Subcutaneous adipose tissue (tissue), 4 donors: Measurements from ENCODE around the gene PLXNA2. TPM values are rescaled to one million over a fixed set of nuclear protein-coding genes. Genes with fewer than 3 reads are reported as not detected.

Source experiments
- total RNA-seq, 4 donors: library from RNA; depleted of rRNA; stranded (reverse); fragments of >200 nt; gene quantifications; one replicate each; pipeline ENCODE4 v1.1.0, GENCODE V29; 2016
- TF ChIP-seq, protein P1 (sequence below): fragments of 450-650 bp; IDR thresholded peaks from one replicate; pipeline ENCODE4 v1.5.1; 2016; ENCODE audit warnings: low read depth, mild to moderate bottlenecking, control low read depth, antibody characterized with exemption, moderate library complexity

Gene PLXNA2
- total RNA-seq, 4 donors from 2014 or later: 6.8 to 37.5 (median 14.3) TPM

DNA sequence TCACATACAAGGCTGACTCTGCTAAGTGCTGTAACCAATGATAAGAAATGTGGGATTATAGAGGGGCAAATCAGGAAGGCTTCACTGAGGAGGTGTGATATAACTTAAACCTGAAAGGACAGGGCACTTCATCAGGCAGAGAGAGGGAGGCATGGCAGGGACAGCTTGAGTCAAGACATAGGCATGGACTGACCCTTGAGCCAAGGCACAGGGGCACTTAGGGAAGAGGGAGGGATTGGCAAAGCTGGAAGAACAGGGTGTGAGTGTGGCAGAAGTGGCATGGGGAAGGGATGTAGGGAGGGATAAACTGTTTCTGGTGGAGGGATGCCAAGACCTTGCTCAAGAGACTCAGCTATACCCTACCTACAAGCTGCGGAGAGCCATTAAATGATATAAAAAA lies 81.3 kb downstream of the PLXNA2 start:
- TF ChIP-seq, protein P1, sequence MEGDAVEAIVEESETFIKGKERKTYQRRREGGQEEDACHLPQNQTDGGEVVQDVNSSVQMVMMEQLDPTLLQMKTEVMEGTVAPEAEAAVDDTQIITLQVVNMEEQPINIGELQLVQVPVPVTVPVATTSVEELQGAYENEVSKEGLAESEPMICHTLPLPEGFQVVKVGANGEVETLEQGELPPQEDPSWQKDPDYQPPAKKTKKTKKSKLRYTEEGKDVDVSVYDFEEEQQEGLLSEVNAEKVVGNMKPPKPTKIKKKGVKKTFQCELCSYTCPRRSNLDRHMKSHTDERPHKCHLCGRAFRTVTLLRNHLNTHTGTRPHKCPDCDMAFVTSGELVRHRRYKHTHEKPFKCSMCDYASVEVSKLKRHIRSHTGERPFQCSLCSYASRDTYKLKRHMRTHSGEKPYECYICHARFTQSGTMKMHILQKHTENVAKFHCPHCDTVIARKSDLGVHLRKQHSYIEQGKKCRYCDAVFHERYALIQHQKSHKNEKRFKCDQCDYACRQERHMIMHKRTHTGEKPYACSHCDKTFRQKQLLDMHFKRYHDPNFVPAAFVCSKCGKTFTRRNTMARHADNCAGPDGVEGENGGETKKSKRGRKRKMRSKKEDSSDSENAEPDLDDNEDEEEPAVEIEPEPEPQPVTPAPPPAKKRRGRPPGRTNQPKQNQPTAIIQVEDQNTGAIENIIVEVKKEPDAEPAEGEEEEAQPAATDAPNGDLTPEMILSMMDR: no peak

- TF ChIP-seq, protein P1: no peak
Measured at GRCh38 chr1:208161656-208162375, 82.4 kb downstream of the PLXNA2 start.

DNA sequence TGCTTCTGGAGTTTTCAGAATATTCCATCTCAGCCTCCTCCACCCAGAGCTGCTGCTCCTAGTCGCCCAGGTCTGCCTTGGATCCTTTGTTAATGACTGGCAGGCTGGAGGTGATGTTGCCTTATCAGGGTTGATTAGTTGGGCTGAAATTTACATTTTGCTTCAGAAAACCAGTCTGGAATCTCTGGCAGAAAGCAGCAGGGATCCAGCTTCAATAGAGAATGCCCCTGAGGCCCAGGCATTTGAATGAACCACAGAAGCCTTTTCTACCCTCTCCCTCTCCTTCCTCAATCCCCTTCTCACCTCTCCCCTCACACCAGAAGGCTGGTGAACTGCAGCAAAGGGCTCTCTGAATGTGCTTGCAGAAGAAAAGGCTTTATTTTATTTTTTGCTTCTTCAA lies 83.2 kb downstream of the PLXNA2 start:
- TF ChIP-seq, protein P1: no peak

DNA sequence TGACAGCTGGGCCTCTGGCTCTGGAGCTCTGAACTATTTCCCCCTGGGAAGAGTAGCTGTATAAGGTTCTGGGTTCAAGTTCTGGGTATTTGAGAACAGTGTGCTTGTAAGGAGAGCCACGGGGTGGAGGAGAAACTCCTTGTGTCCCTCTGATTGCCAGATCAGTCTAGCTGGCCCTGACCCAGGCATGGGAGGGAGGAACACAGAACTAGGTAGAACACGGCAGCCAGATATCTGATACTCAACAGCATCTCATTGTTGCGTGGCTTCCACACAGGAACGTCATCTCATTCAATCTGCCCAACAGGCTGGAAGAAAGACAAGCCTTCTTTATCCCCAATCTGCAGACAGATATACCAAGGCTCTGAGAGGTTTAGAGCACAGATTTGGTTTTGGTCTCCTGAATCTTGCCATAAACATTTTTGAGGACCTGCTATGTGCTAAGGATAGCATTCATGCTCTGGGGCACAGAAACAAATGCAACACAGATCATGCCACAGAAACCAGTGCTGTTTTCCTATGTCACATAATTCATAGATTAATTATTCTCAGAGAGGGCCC lies 83.8 kb downstream of the PLXNA2 start:
- TF ChIP-seq, protein P1: no peak

DNA sequence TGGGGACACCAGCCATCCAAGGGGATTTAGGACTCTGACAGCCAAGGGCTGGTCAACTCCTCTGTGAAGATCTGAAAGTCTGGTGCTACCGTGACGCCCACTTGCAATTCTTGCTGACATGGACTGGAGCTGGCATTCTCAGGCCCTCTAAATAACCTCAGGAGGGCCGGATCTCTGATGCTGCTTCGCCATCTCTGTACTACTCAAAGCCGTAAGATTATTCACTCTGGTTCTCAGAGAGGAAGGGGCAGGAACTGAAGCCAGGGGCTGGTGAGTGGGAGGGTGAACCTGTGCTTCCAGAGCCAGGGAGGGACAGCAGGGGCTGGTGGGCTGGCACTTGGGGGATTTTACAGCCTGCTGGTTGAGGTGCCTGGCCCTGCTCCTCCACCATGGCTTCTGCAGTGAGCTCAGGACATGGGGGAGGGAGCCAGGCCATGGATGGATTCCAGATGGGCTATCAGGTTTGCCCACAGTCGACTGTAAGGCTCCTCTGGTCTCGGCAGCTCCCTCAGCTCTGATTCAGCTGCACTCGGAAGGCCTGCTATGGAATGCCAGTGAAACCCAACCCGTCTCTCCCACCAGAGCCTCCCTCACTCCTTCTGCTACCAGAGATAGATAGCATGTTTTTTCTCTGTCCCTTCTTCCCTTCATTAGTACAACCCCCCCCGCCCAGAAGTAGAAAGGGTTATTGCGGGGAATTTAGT lies 84.5 kb downstream of the PLXNA2 start:
- TF ChIP-seq, protein P1: no peak

DNA sequence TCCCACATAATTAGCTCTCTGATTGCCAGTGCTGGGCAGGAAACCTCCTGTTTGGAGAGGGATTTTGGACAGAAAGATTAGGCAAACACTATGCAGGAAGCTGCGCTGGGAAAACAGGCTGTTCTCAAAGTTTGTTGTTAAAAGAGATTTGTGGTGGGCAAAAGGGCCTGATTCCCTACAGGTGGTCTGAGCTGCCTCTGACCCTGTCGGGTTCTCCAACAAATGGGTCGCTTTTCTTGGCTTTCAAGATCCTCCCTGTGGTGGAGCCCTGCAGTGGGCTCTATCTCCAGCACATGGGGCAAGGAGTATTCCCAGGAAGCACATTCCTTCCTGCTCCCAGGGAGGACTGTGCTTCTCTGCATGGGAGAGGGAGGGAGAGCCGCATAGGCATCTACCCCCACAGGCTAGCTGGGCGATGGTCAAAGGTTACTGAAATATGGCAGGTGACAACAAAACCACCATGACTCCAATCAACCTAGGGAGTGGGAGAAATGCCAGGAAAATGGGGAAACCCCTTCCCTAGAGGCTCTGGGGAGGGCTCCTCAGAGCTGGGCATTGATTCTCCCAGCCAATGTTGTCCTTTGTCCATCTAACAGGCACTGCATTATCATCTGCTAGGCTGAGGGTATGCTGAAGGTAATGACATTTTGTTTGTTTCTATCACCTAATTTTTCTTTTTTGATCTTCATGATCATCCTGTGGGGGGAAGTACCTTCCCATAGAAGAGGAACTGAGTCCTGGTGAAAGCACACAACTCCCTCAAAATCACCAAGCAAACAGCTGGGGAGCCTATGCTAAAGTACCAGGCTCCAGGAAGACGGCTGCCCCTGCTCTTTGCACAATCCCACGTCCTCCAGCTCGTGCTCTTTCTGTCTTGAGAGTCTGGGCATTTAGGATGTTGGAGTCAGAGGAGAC lies 85.3 kb downstream of the PLXNA2 start:
- TF ChIP-seq, protein P1: no peak
